Gastroesophageal sphincter (tissue), 4 donors: Measurements from ENCODE around the gene ZBTB17. TPM values are rescaled to one million over a fixed set of nuclear protein-coding genes. Genes with fewer than 3 reads are reported as not detected.
"Not testable (repeated sequence)": the region's sequence is repeated elsewhere in the genome, so short reads cannot be mapped to it uniquely, and the experiment has no call there.

Experiments
- ATAC-seq: fragments of 150-250 bp; one replicate; pipeline ENCODE4 v1.9.1; 2016; ENCODE audit warnings: mild to moderate bottlenecking, moderate library complexity
- H3K27ac ChIP-seq, 4 donors: fragments of 200-600 bp; sonication (generic) in 3 of 4; 1 replicate in 3 of 4; 2 replicates in 1 of 4; pipeline ENCODE4 v1.5.1; 2016 to 2019
- H3K27me3 ChIP-seq: fragments of 200-600 bp; sonication (generic); one replicate; pipeline ENCODE4 v1.5.1; 2019
- H3K36me3 ChIP-seq, 2 donors: fragments of 200-600 bp; sonication (generic); one replicate each; pipeline ENCODE4 v1.5.1; 2019; ENCODE audit warnings: control low read depth in 1 of 2
- H3K4me1 ChIP-seq, 3 donors: fragments of 200-600 bp; sonication (generic); 1 replicate in 2 of 3; 2 replicates in 1 of 3; pipeline ENCODE4 v1.5.1; 2016 to 2019; ENCODE audit warnings: control low read depth in 2 of 3
- H3K4me3 ChIP-seq, 2 donors: fragments of 200-600 bp; sonication (generic); one replicate each; pipeline ENCODE4 v1.5.1; 2019; ENCODE audit warnings: mild to moderate bottlenecking in 1 of 2, moderate library complexity in 1 of 2
- H3K9me3 ChIP-seq, 3 donors: fragments of 200-600 bp; sonication (generic); one replicate each; pipeline ENCODE4 v1.5.1; 2017 to 2019; ENCODE audit warnings: control low read depth in 2 of 3
- CTCF ChIP-seq, 4 experiments: fragments of 200-600 bp in 2 of 4; fragments of 450-650 bp in 2 of 4; sonication (generic) in 1 of 4; IDR thresholded peaks; one replicate each; pipeline ENCODE4 v1.5.1; 2017 to 2019; ENCODE audit warnings: antibody characterized with exemption in 4 of 4, mild to moderate bottlenecking in 2 of 4, moderate library complexity in 2 of 4
- EP300 ChIP-seq: sonication (generic); formaldehyde crosslinking; IDR thresholded peaks from one replicate; pipeline ENCODE4 v1.6.1; 2017; ENCODE audit warnings: antibody characterized with exemption, mild to moderate bottlenecking
- POLR2A ChIP-seq, 2 donors: fragments of 450-650 bp; IDR thresholded peaks; one replicate each; pipeline ENCODE4 v1.6.1; 2017; ENCODE audit warnings: antibody characterized with exemption in 2 of 2, mild to moderate bottlenecking in 2 of 2, moderate library complexity in 1 of 2
- POLR2AphosphoS5 ChIP-seq: sonication (generic); formaldehyde crosslinking; IDR thresholded peaks from one replicate; pipeline ENCODE4 v1.6.1; 2017; ENCODE audit warnings: antibody characterized with exemption
- WGBS, 2 donors: methylation state at CpG; one replicate each; pipeline ENCODE4 v1.1.5; 2018; ENCODE audit warnings: low coverage in 1 of 2; 5-methylcytosine and 5-hydroxymethylcytosine counted together
- total RNA-seq, 4 donors: library from RNA; depleted of rRNA; stranded (reverse); fragments of >200 nt; gene quantifications; one replicate each; pipeline ENCODE4 v1.1.0, GENCODE V29; 2016

Gene ZBTB17
- total RNA-seq, result 10 to 100 TPM; 24.0 to 65.7 (median 29.0) TPM

- 35 to 37% methylated on average over 9 of the region's 47 CpGs for WGBS, 2 donors
- ATAC-seq, result peak; percentile 98
- Histone ChIP-seq H3K36me3 (peaks cover 0 to 18% of the 10 kb centered on the region in 2 donors), H3K27ac (peak within 1 kb of the TSS; percentile 34 to 89 (median 78)), H3K9me3 (no peaks in the 10 kb centered on the region), H3K4me3 (peak within 1 kb of the TSS; percentile 81 to 96), H3K27me3 (no peaks in the 10 kb centered on the region), H3K4me1 (peaks cover 0 to 31% (median 8%) of the 10 kb centered on the region in 3 donors)
- TF ChIP-seq POLR2A (IDR thresholded peaks at IDR 0.05) (peak; percentile 54 to 69), POLR2AphosphoS5 (peak; percentile 75), CTCF (IDR thresholded peaks at IDR 0.05) (peak in 3 of 4 experiments; percentile 8 to 21 (median 19)), EP300 (no peak)
These were observed at the start of gene ZBTB17 for GRCh38 chr1:15975805-15976680. Gene ZBTB17 (minus strand): TSS chr1:15976101. CDS start chr1:15948495, 27,606 bp downstream.

- TF ChIP-seq CTCF (IDR thresholded peaks at IDR 0.05) (no peak), POLR2AphosphoS5 (no peak), POLR2A (IDR thresholded peaks at IDR 0.05) (no peak), EP300 (no peak)
- H3K27me3 ChIP-seq, result no peaks in the 10 kb centered on the region
- H3K9me3 ChIP-seq, result no peaks in the 10 kb centered on the region
- no peak for ATAC-seq
- WGBS, 2 donors, result no CpG with 5 or more reads among the region's 7 CpGs
- peaks cover 18 to 56% (median 32%) of the 10 kb centered on the region in 3 donors for H3K4me1 ChIP-seq
- H3K4me3 ChIP-seq, result no peak overlapping the region
- peak overlapping the region in 1 of 4 donors; percentile 92 for H3K27ac ChIP-seq
- H3K36me3 ChIP-seq, result no peaks in the 10 kb centered on the region
These were observed 47.3 kb upstream of the ZBTB17 start for GRCh38 chr1:16023050-16023653.

- ATAC-seq, result no peak
- TF ChIP-seq POLR2AphosphoS5 (no peak), POLR2A (IDR thresholded peaks at IDR 0.05) (no peak), EP300 (no peak), CTCF (IDR thresholded peaks at IDR 0.05) (no peak)
- Histone ChIP-seq H3K4me1 (peaks cover 18 to 62% (median 35%) of the 10 kb centered on the region in 3 donors), H3K27ac (peak overlapping the region in 3 of 4 donors; percentile 91 to 95 (median 92)), H3K27me3 (no peaks in the 10 kb centered on the region), H3K36me3 (no peaks in the 10 kb centered on the region), H3K4me3 (no peak overlapping the region), H3K9me3 (no peaks in the 10 kb centered on the region)
- WGBS, 2 donors, result 67 to 100% methylated on average over 1 to 5 of the region's 11 CpGs
These were observed 46.5 kb upstream of the ZBTB17 start for GRCh38 chr1:16022393-16022792.

GRCh38 chr1:16021681-16022080 lies 45.8 kb upstream of the ZBTB17 start, which contains the start of gene CLCNKA:
Gene CLCNKA (plus strand): TSS chr1:16022036. CDS start chr1:16022620, 584 bp downstream.
- Histone ChIP-seq H3K4me3 (no peak within 1 kb of the TSS), H3K9me3 (no peaks in the 10 kb centered on the region), H3K27ac (peak within 1 kb of the TSS in 3 of 4 donors; percentile 91 to 95 (median 92)), H3K27me3 (no peaks in the 10 kb centered on the region), H3K4me1 (peaks cover 18 to 62% (median 28%) of the 10 kb centered on the region in 3 donors), H3K36me3 (no peaks in the 10 kb centered on the region)
- no peak for TF ChIP-seq POLR2AphosphoS5
- TF ChIP-seq POLR2A (IDR thresholded peaks at IDR 0.05), result no peak
- TF ChIP-seq CTCF (IDR thresholded peaks at IDR 0.05), result no peak
- WGBS, 2 donors, result 67% methylated on average over 2 of the region's 6 CpGs; no CpG with 5 or more reads in 1 of the 2 donors
- ATAC-seq, result no peak

GRCh38 chr1:16020878-16021277 lies 45.0 kb upstream of the ZBTB17 start:
- H3K27ac ChIP-seq, result peak overlapping the region in 3 of 4 donors; percentile 91 to 95 (median 92)
- WGBS, 2 donors, result 20% methylated on average over 1 of the region's 9 CpGs; no CpG with 5 or more reads in 1 of the 2 donors
- H3K4me1 ChIP-seq, result peaks cover 18 to 64% (median 26%) of the 10 kb centered on the region in 3 donors

More at GRCh38 chr1:16020878-16021277, 45.0 kb upstream of the ZBTB17 start:
- H3K36me3 ChIP-seq, ATAC-seq, H3K4me3 ChIP-seq, H3K9me3 ChIP-seq, H3K27me3 ChIP-seq: not testable (repeated sequence)
